Tibial artery (tissue), 4 donors: ENCODE data around the gene NFIB.

Experiments
- DNase-seq, 2 donors: peaks; one replicate each; pipeline ENCODE4 v3.0.0-alpha.2; 2019
- H3K27ac ChIP-seq, 2 donors: fragments of 200-600 bp; sonication (generic) in 1 of 2; 1 replicate in 1 of 2; 2 replicates in 1 of 2; pipeline ENCODE4 v1.5.1; 2018 to 2019; ENCODE audit warnings: mild to moderate bottlenecking in 1 of 2
- H3K27me3 ChIP-seq, 2 donors: fragments of 200-600 bp; sonication (generic) in 1 of 2; one replicate each; pipeline versions ENCODE4 v1.5.1 to v1.6.0; 2016 to 2019
- H3K36me3 ChIP-seq, 3 donors: fragments of 200-600 bp; sonication (generic) in 2 of 3; one replicate each; pipeline ENCODE4 v1.5.1; 2016 to 2019; ENCODE audit warnings: mild to moderate bottlenecking in 2 of 3
- H3K4me1 ChIP-seq, 4 donors: fragments of 200-600 bp; sonication (generic) in 2 of 4; 1 replicate in 3 of 4; 2 replicates in 1 of 4; pipeline ENCODE4 v1.5.1; 2016 to 2019
- H3K4me3 ChIP-seq, 2 donors: fragments of 200-600 bp; sonication (generic) in 1 of 2; 1 replicate in 1 of 2; 2 replicates in 1 of 2; pipeline ENCODE4 v1.5.1; 2018 to 2019; ENCODE audit warnings: mild to moderate bottlenecking in 2 of 2
- H3K9me3 ChIP-seq, 3 donors: fragments of 200-600 bp; sonication (generic) in 1 of 3; one replicate each; pipeline ENCODE4 v1.5.1; 2016 to 2019
- CTCF ChIP-seq, 2 experiments: fragments of 200-600 bp in 1 of 2; fragments of 450-650 bp in 1 of 2; IDR thresholded peaks; one replicate each; pipeline ENCODE4 v1.5.1; 2017 to 2019; ENCODE audit warnings: antibody characterized with exemption in 2 of 2, mild to moderate bottlenecking in 1 of 2, moderate library complexity in 1 of 2
- intact Hi-C: fragments of 100-400 bp; cut with DNase I; formaldehyde crosslinking; loops from one replicate; pipeline ENCODE4 v1.15.0; 2023; ENCODE audit warnings: low total_unique reads

The NFIB gene

GRCh38 chr9:14347406-14348122, 33.6 kb upstream of the NFIB start:
- Histone ChIP-seq H3K4me1 (peaks cover 0 to 54% (median 37%) of the 10 kb centered on the region in 4 donors), H3K4me3 (peak overlapping the region; percentile 60 to 69), H3K27ac (peak overlapping the region; percentile 92 to 94), H3K9me3 (no peaks in the 10 kb centered on the region), H3K27me3 (no peaks in the 10 kb centered on the region), H3K36me3 (no peaks in the 10 kb centered on the region)
- no peak for TF ChIP-seq CTCF (IDR thresholded peaks at IDR 0.05)
- intact Hi-C loops: loop anchor here (2.0 to 10.0 kb wide), 2 partner anchors 25 to 783 kb away; no protein-coding TSS in a partner anchor
- peak; percentile 69 to 89 for DNase-seq

GRCh38 chr9:14346811-14347405, 33.0 kb upstream of the NFIB start:
- Histone ChIP-seq H3K9me3 (no peaks in the 10 kb centered on the region), H3K36me3 (no peaks in the 10 kb centered on the region), H3K27ac (peak overlapping the region; percentile 92 to 94), H3K4me1 (peaks cover 0 to 54% (median 40%) of the 10 kb centered on the region in 4 donors), H3K4me3 (peak overlapping the region; percentile 60 to 69), H3K27me3 (no peaks in the 10 kb centered on the region)
- no peak for TF ChIP-seq CTCF (IDR thresholded peaks at IDR 0.05)
- intact Hi-C loops: loop anchor here (2.0 to 10.0 kb wide), 2 partner anchors 24 to 782 kb away; no protein-coding TSS in a partner anchor
- peak; percentile 41 to 77 for DNase-seq

GRCh38 chr9:14346231-14346791, 32.4 kb upstream of the NFIB start:
- peak; percentile 41 to 84 for DNase-seq
- Histone ChIP-seq H3K27ac (peak overlapping the region; percentile 92 to 94), H3K36me3 (no peaks in the 10 kb centered on the region), H3K4me1 (peaks cover 0 to 54% (median 40%) of the 10 kb centered on the region in 4 donors), H3K4me3 (peak overlapping the region; percentile 60 to 69), H3K27me3 (no peaks in the 10 kb centered on the region), H3K9me3 (no peaks in the 10 kb centered on the region)
- intact Hi-C loops: loop anchor here (2.0 to 10.0 kb wide), 2 partner anchors 24 to 782 kb away; no protein-coding TSS in a partner anchor
- TF ChIP-seq CTCF (IDR thresholded peaks at IDR 0.05): no peak

GRCh38 chr9:14345354-14346230, 31.7 kb upstream of the NFIB start:
- intact Hi-C loops: loop anchor here (2.0 to 10.0 kb wide), 2 partner anchors 23 to 781 kb away; no protein-coding TSS in a partner anchor
- peak overlapping the region; percentile 92 to 94 for H3K27ac ChIP-seq
- no peaks in the 10 kb centered on the region for H3K9me3 ChIP-seq
- H3K4me3 ChIP-seq: peak overlapping the region; percentile 60 to 69
- DNase-seq: no peak
- H3K4me1 ChIP-seq: peaks cover 0 to 54% (median 41%) of the 10 kb centered on the region in 4 donors
- no peaks in the 10 kb centered on the region for H3K36me3 ChIP-seq
- H3K27me3 ChIP-seq: no peaks in the 10 kb centered on the region
- no peak for TF ChIP-seq CTCF (IDR thresholded peaks at IDR 0.05)

GRCh38 chr9:14344941-14345353, 31.0 kb upstream of the NFIB start:
- Histone ChIP-seq H3K4me3 (peak overlapping the region in 1 of 2 donors; percentile 60), H3K9me3 (no peaks in the 10 kb centered on the region), H3K36me3 (no peaks in the 10 kb centered on the region), H3K4me1 (peaks cover 0 to 55% (median 44%) of the 10 kb centered on the region in 4 donors), H3K27ac (peak overlapping the region; percentile 92 to 94), H3K27me3 (no peaks in the 10 kb centered on the region)
- DNase-seq: no peak
- no peak for TF ChIP-seq CTCF (IDR thresholded peaks at IDR 0.05)
- intact Hi-C loops: loop anchor here (10.0 kb wide), 1 partner anchor 780 kb away; no protein-coding TSS in a partner anchor
